Brain microvascular endothelial cell (primary cell): ENCODE measurements around the gene SLC25A48.

ENCODE experiments used
- DNase-seq: peaks from one replicate; pipeline ENCODE4 v3.0.0-alpha.2; 2020
- H3K27ac ChIP-seq: fragments of 250-450 bp; sonication (Bioruptor Pico); 2 replicates; pipeline ENCODE4 v1.5.1; 2020; ENCODE audit warnings: mild to moderate bottlenecking, moderate library complexity
- H3K27me3 ChIP-seq: fragments of 250-450 bp; sonication (Bioruptor Pico); replicated peaks from 2 replicates; pipeline ENCODE4 v1.5.1; 2020; ENCODE audit warnings: mild to moderate bottlenecking
- H3K36me3 ChIP-seq: fragments of 250-450 bp; sonication (Bioruptor Pico); replicated peaks from 2 replicates; pipeline ENCODE4 v1.5.1; 2020; ENCODE audit warnings: mild to moderate bottlenecking
- H3K4me3 ChIP-seq: 2 replicates; pipeline ENCODE4 v1.5.1; 2011; ENCODE audit warnings: low read depth, mild to moderate bottlenecking, control low read depth, low read length, moderate library complexity
- in situ Hi-C: cut with HindIII; loops from 2 replicates; pipeline ENCODE4 v1.10.0; 2017; ENCODE audit warnings: low sequenced_read_pairs, low pct_ligation_motif_present
- TF ChIP-seq, protein P1 (sequence below): IDR thresholded peaks from 2 replicates; pipeline ENCODE4 v1.5.1; 2011; ENCODE audit warnings: low read depth, mild to moderate bottlenecking, moderate library complexity, low read length, control low read depth, inconsistent platforms; ENCODE audit errors: missing control alignments

SLC25A48 gene

DNA sequence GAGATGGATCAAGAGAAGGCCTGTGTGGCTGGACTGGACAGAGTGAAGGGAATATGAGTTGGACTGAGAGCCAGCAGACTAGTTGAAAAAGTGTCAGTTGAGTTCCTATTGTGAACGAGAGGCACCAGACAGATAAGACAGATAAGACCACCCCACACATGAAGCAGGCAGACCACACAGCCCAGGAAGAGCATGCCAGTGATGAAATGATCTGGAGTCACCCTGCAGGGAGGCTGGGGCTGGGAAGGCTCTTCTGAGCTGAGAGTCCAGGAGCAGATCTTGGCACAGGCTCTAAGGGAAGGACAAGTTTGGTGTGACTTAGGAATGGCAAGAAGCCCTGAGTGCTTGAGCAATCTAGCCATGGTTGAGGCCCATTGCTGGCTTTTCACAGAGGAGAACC, 10.6 kb upstream of the SLC25A48 start:
- no peak for DNase-seq
- H3K36me3 ChIP-seq = no peaks in the 10 kb centered on the region
- H3K27me3 ChIP-seq = no peaks in the 10 kb centered on the region
- TF ChIP-seq, protein P1, sequence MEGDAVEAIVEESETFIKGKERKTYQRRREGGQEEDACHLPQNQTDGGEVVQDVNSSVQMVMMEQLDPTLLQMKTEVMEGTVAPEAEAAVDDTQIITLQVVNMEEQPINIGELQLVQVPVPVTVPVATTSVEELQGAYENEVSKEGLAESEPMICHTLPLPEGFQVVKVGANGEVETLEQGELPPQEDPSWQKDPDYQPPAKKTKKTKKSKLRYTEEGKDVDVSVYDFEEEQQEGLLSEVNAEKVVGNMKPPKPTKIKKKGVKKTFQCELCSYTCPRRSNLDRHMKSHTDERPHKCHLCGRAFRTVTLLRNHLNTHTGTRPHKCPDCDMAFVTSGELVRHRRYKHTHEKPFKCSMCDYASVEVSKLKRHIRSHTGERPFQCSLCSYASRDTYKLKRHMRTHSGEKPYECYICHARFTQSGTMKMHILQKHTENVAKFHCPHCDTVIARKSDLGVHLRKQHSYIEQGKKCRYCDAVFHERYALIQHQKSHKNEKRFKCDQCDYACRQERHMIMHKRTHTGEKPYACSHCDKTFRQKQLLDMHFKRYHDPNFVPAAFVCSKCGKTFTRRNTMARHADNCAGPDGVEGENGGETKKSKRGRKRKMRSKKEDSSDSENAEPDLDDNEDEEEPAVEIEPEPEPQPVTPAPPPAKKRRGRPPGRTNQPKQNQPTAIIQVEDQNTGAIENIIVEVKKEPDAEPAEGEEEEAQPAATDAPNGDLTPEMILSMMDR = no peak
- no peak overlapping the region for H3K4me3 ChIP-seq
- no peak overlapping the region for H3K27ac ChIP-seq
- in situ Hi-C loops = no loop called here

DNA sequence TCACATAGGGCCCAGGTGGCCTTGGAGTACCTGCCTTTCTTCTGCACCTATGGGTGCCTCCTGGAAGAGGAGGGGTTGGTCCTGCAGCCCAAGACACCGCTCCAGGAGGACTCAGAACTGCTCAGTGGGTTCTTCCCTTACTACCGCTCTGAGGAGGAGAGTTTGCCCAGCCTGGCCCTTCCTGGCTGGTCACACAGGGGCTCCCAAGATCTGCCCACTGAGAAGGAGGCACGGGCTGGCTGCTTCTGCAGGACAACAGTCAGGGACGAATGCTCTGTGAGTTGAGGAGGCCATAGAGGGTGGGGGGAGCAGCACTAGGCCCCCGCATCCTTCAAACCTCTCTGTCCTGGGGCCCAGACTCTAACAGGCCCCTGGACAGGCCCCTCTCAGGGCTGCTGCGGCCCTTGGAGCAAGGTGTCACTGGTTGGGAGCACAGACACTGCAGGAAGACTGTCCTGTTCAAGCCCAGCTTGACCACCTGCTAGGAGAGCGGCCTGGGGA, 9.9 kb upstream of the SLC25A48 start:
- Histone ChIP-seq H3K27ac (no peak overlapping the region), H3K36me3 (no peaks in the 10 kb centered on the region), H3K27me3 (no peaks in the 10 kb centered on the region), H3K4me3 (no peak overlapping the region)
- in situ Hi-C loops = no loop called here
- no peak for DNase-seq
- TF ChIP-seq, protein P1 = no peak

DNA sequence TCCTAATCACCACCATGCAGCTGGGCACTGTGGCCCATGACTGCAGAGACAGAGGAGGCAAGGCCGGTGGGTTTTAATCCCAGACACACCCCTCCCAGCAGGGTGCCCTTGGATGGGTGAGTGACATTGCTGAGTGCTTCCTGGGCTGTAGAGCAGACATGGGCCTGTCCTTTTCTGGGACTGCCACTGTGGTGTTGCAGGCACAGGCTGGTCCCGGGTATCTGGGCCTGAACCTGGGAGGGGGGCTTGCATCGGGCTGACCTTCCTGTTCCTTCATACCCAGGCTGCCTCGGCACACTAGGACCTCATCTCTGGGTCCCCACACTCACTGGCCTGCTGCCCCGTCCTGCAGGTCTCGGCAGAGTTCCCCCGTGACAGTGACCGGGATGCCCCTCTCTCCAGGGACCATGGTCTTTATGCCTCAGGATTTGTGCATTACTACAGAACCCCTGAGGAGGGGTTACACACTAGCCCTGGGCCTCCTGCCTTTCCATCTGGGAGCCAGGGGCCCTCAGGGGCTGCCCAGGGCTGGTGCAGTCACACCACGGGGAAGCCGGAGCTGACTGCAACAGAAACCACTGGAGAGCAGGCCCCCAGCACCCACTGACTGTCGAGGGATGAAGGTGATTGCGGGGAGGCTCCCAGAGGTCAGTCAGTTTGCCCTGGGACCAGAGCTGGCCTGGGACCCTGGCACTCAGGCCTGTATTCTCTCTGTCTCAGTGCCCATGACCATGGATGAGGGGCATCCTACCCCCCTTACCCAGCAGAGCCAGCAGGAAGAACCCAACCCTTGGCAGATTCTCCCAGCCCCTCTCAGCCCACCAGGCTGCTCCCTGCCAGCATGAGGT, 8.9 kb upstream of the SLC25A48 start:
- in situ Hi-C loops = no loop called here
- Histone ChIP-seq H3K4me3 (no peak overlapping the region), H3K27me3 (peaks cover 2% of the 10 kb centered on the region), H3K27ac (no peak overlapping the region), H3K36me3 (no peaks in the 10 kb centered on the region)
- DNase-seq = no peak
- TF ChIP-seq, protein P1 = no peak

DNA sequence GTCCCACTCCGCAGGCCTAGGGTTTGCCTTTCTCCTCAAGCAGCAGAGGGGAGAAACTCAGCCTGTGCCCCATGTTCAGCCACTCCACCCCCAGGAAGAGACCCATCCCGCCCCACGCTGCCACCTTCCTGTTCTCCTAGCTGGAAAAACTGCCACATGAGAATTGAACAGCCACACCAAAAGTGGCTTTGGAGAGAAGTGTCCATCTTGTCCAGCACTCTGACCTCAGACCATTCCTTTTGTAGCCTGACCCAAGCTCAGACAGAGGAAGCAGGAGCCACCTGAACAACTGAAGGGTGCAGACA, 8.3 kb upstream of the SLC25A48 start:
- in situ Hi-C loops = no loop called here
- no peak overlapping the region for H3K27ac ChIP-seq
- no peaks in the 10 kb centered on the region for H3K36me3 ChIP-seq
- no peak overlapping the region for H3K4me3 ChIP-seq
- TF ChIP-seq, protein P1 = no peak
- no peak for DNase-seq
- peaks cover 2% of the 10 kb centered on the region for H3K27me3 ChIP-seq

DNA sequence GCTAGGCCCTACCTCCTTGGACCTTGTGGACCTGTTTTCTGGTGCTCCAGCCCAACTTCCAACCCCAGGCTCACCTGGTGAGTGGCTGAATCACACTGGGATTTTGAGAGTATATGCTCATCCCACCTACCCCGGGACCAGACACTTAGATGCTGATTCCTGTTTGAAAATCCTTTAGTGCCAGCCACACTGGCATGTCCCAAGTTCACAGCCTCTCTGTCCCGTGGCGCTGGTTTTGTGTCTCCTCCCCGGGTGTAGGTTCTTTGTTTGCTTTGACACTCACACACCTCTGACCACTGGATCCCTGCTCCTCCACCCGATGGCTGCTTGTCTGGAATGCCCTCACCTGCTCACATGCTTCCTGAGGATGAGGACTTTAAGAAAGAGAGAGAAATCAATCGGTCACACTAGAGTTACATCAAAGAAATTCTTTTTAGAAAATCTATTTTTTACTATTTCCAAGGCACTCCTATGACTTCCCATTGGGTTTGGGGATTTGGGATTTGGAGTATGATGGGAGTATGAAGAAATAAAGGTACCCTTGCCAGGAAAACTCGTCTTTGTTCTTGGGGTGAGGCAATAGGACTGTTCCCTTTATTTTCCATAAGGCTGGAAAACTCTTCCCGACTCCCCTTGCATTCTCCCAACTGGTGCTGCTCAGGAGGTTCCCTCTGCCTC, 7.3 kb upstream of the SLC25A48 start:
- H3K4me3 ChIP-seq = no peak overlapping the region
- TF ChIP-seq, protein P1 = no peak
- in situ Hi-C loops = no loop called here
- H3K27ac ChIP-seq = no peak overlapping the region
- peaks cover 2% of the 10 kb centered on the region for H3K27me3 ChIP-seq
- no peaks in the 10 kb centered on the region for H3K36me3 ChIP-seq
- no peak for DNase-seq
